ENCODE measurements around the gene GNG14. TPM values are rescaled to one million over a fixed set of nuclear protein-coding genes. Genes with fewer than 3 reads are reported as not detected.

Gene GNG14
- total and polyA plus RNA-seq, 2 donors (not counting 1 experiment from before 2014, with no cell fraction given) = not detected

- Histone ChIP-seq H3K9ac (ENCODE audit: low read length) (no peak overlapping the region), H2AFZ (ENCODE audit: insufficient read depth, low read depth, low read length, poor library complexity, severe bottlenecking) (no peak overlapping the region), H3K27ac (ENCODE audit: low read length in 2 of 2) (no peak overlapping the region), H3K4me2 (replicated peaks; ENCODE audit: low read depth, low read length, poor library complexity, severe bottlenecking) (no peak overlapping the region), H3K36me3 (replicated peaks in 1 of 2; ENCODE audit: control extremely low read depth in 1 of 2, control insufficient read depth in 1 of 2, extremely low read depth in 1 of 2, insufficient read depth in 2 of 2, low read length in 1 of 2) (peaks cover 8 to 54% of the 10 kb centered on the region in 2 experiments), H3K27me3 (replicated peaks in 1 of 4; ENCODE audit: control extremely low read depth in 1 of 4, control insufficient read depth in 3 of 4, insufficient read depth in 4 of 4, low read length in 3 of 4) (no peaks in the 10 kb centered on the region), H3K4me1 (ENCODE audit: control insufficient read depth in 2 of 2, insufficient read depth in 2 of 2, low read length in 2 of 2) (no peaks in the 10 kb centered on the region), H4K20me1 (ENCODE audit: control insufficient read depth, insufficient read depth, low read length, poor library complexity, severe bottlenecking) (no peaks in the 10 kb centered on the region), H3K79me2 (ENCODE audit: control insufficient read depth, insufficient read depth, low read length) (peaks cover 3% of the 10 kb centered on the region), H3K9me3 (ENCODE audit: control extremely low read depth in 1 of 3, control insufficient read depth in 2 of 3, insufficient read depth in 1 of 3, low read length in 2 of 3) (no peaks in the 10 kb centered on the region), H3K4me3 (ENCODE audit: control extremely low read depth in 1 of 5, extremely low read depth in 1 of 5, insufficient read depth in 1 of 5, low read depth in 2 of 5, low read length in 4 of 5) (no peak overlapping the region)
- ChIA-PET POLR2A (no interaction called here), CTCF (no interaction called here)
- ATAC-seq (ENCODE audit: low read depth) (no peak), DNase-seq (peak; percentile 40)
- no peak for TF ChIP-seq EZH2 (IDR thresholded peaks at IDR 0.05; ENCODE audit: borderline replicate concordance, insufficient read depth, low read depth, low read length, poor library complexity, severe bottlenecking)
- TF ChIP-seq CTCF (IDR thresholded peaks at IDR 0.05) = no peak
- intact Hi-C loops (cut with micrococcal nuclease) = no loop called here
- H3K4me1 Mint-ChIP-seq = peaks cover 2% of the 10 kb centered on the region
- no peak overlapping the region for H3K4me3 Mint-ChIP-seq
- 82% methylated on average over 9 of the region's 9 CpGs for WGBS (ENCODE audit: insufficient coverage)
- no peaks in the 10 kb centered on the region for H3K9me3 Mint-ChIP-seq (ENCODE audit: insufficient read depth)
- no peaks in the 10 kb centered on the region for H3K27me3 Mint-ChIP-seq
- no peak overlapping the region for H3K27ac Mint-ChIP-seq
Measured at GRCh38 chr19:12703046-12703445, 15.2 kb downstream of the GNG14 start.

GRCh38 chr19:12705169-12705568, 17.4 kb downstream of the GNG14 start:
- H4K20me1 ChIP-seq (ENCODE audit: control insufficient read depth, insufficient read depth, low read length, poor library complexity, severe bottlenecking) = no peaks in the 10 kb centered on the region
- ChIA-PET POLR2A (no interaction called here), CTCF (interaction anchor here (0.6 kb wide), 1 partner anchor 23 kb away, joined by 3 read pairs; no protein-coding TSS in a partner anchor)
- 96% methylated on average over 13 of the region's 13 CpGs for WGBS (ENCODE audit: insufficient coverage)
- peaks cover 8 to 63% of the 10 kb centered on the region in 2 experiments for H3K36me3 ChIP-seq (replicated peaks in 1 of 2; ENCODE audit: control extremely low read depth in 1 of 2, control insufficient read depth in 1 of 2, extremely low read depth in 1 of 2, insufficient read depth in 2 of 2, low read length in 1 of 2)
- H3K4me3 ChIP-seq (ENCODE audit: control extremely low read depth in 1 of 5, extremely low read depth in 1 of 5, insufficient read depth in 1 of 5, low read depth in 2 of 5, low read length in 4 of 5) = no peak overlapping the region
- no peaks in the 10 kb centered on the region for H3K27me3 Mint-ChIP-seq
- H3K4me1 Mint-ChIP-seq = no peaks in the 10 kb centered on the region
- no peak overlapping the region for H3K4me2 ChIP-seq (replicated peaks; ENCODE audit: low read depth, low read length, poor library complexity, severe bottlenecking)
- DNase-seq (no peak), ATAC-seq (ENCODE audit: low read depth) (no peak)
- H3K27ac Mint-ChIP-seq = peak overlapping the region; percentile 15
- no peak overlapping the region for H3K27ac ChIP-seq (ENCODE audit: low read length in 2 of 2)
- TF ChIP-seq CTCF (IDR thresholded peaks at IDR 0.05) (no peak), EZH2 (IDR thresholded peaks at IDR 0.05; ENCODE audit: borderline replicate concordance, insufficient read depth, low read depth, low read length, poor library complexity, severe bottlenecking) (no peak)
- intact Hi-C loops (cut with micrococcal nuclease) = no loop called here
- H3K4me3 Mint-ChIP-seq = no peak overlapping the region
- no peaks in the 10 kb centered on the region for H3K9me3 ChIP-seq (ENCODE audit: control extremely low read depth in 1 of 3, control insufficient read depth in 2 of 3, insufficient read depth in 1 of 3, low read length in 2 of 3)
- H3K9ac ChIP-seq (ENCODE audit: low read length) = no peak overlapping the region
- no peaks in the 10 kb centered on the region for H3K4me1 ChIP-seq (ENCODE audit: control insufficient read depth in 2 of 2, insufficient read depth in 2 of 2, low read length in 2 of 2)
- no peaks in the 10 kb centered on the region for H3K27me3 ChIP-seq (replicated peaks in 1 of 4; ENCODE audit: control extremely low read depth in 1 of 4, control insufficient read depth in 3 of 4, insufficient read depth in 4 of 4, low read length in 3 of 4)
- H2AFZ ChIP-seq (ENCODE audit: insufficient read depth, low read depth, low read length, poor library complexity, severe bottlenecking) = no peak overlapping the region
- H3K9me3 Mint-ChIP-seq (ENCODE audit: insufficient read depth) = no peaks in the 10 kb centered on the region
- peaks cover 3% of the 10 kb centered on the region for H3K79me2 ChIP-seq (ENCODE audit: control insufficient read depth, insufficient read depth, low read length)

All from B cell (primary cell).